IgD-negative memory B cell (primary cell): ENCODE measurements around the gene EBF4. TPM values are rescaled to one million over a fixed set of nuclear protein-coding genes. Genes with fewer than 3 reads are reported as not detected.
A peak's percentile ranks its signal among the peaks of the same experiment; 100 is the strongest.

Experiments
- H3K27ac Mint-ChIP-seq, 3 donors: one replicate each; pipeline ENCODE4 v1.8.0; 2020 to 2022; ENCODE audit warnings: mild to moderate bottlenecking in 3 of 3, mixed read lengths in 3 of 3, moderate library complexity in 1 of 3
- H3K27me3 Mint-ChIP-seq: one replicate; pipeline ENCODE4 v1.8.0; 2021; ENCODE audit warnings: mixed read lengths
- H3K36me3 Mint-ChIP-seq: one replicate; pipeline ENCODE4 v1.8.0; 2020; ENCODE audit warnings: mild to moderate bottlenecking, mixed read lengths
- H3K4me1 Mint-ChIP-seq, 3 donors: one replicate each; pipeline ENCODE4 v1.8.0; 2020 to 2022; ENCODE audit warnings: mixed read lengths in 3 of 3, mild to moderate bottlenecking in 1 of 3
- H3K4me3 Mint-ChIP-seq, 4 donors: one replicate each; pipeline ENCODE4 v1.8.0; 2020 to 2022; ENCODE audit warnings: mild to moderate bottlenecking in 4 of 4, mixed read lengths in 4 of 4, moderate library complexity in 3 of 4
- H3K9me3 Mint-ChIP-seq, 3 donors: one replicate each; pipeline ENCODE4 v1.8.0; 2020 to 2021; ENCODE audit warnings: mixed read lengths in 3 of 3, mild to moderate bottlenecking in 1 of 3
- polyA plus RNA-seq: library from polyadenylated mRNA; unstranded; fragments of 300-500 nt; fragmentation: Illumina TruSeq; gene quantifications from one replicate; pipeline ENCODE4 v1.2.3, GENCODE V29; 2021

EBF4 gene
- polyA plus RNA-seq, 1 donor from 2014 or later, result 1.1 TPM

- H3K4me3 Mint-ChIP-seq, result no peak overlapping the region
- H3K9me3 Mint-ChIP-seq, result no peaks in the 10 kb centered on the region
- peaks cover 14% of the 10 kb centered on the region for H3K27me3 Mint-ChIP-seq
- no peak overlapping the region for H3K27ac Mint-ChIP-seq
- no peaks in the 10 kb centered on the region for H3K4me1 Mint-ChIP-seq
- H3K36me3 Mint-ChIP-seq, result peaks cover 2% of the 10 kb centered on the region
Measured at GRCh38 chr20:2701671-2702081, 9.1 kb downstream of the EBF4 start.

- Mint-ChIP-seq H3K9me3 (no peaks in the 10 kb centered on the region), H3K36me3 (no peaks in the 10 kb centered on the region), H3K4me1 (no peaks in the 10 kb centered on the region), H3K27ac (no peak overlapping the region), H3K27me3 (peaks cover 17% of the 10 kb centered on the region), H3K4me3 (no peak overlapping the region)
Measured at GRCh38 chr20:2703716-2704475, 11.3 kb downstream of the EBF4 start.

- Mint-ChIP-seq H3K4me1 (no peaks in the 10 kb centered on the region), H3K4me3 (no peak overlapping the region), H3K36me3 (no peaks in the 10 kb centered on the region), H3K27me3 (peaks cover 18% of the 10 kb centered on the region), H3K27ac (no peak overlapping the region), H3K9me3 (no peaks in the 10 kb centered on the region)
Measured at GRCh38 chr20:2705931-2706645, 13.5 kb downstream of the EBF4 start.

- Mint-ChIP-seq H3K9me3 (no peaks in the 10 kb centered on the region), H3K27ac (no peak overlapping the region), H3K4me3 (peak overlapping the region in 1 of 4 donors; percentile 48), H3K4me1 (no peaks in the 10 kb centered on the region), H3K36me3 (no peaks in the 10 kb centered on the region), H3K27me3 (peaks cover 18% of the 10 kb centered on the region)
Measured at GRCh38 chr20:2706688-2707352, 14.2 kb downstream of the EBF4 start.

GRCh38 chr20:2707353-2708072 lies 14.9 kb downstream of the EBF4 start:
- peaks cover 18% of the 10 kb centered on the region for H3K27me3 Mint-ChIP-seq
- no peaks in the 10 kb centered on the region for H3K4me1 Mint-ChIP-seq
- H3K4me3 Mint-ChIP-seq, result peak overlapping the region in 1 of 4 donors; percentile 48
- H3K9me3 Mint-ChIP-seq, result no peaks in the 10 kb centered on the region
- H3K36me3 Mint-ChIP-seq, result no peaks in the 10 kb centered on the region
- H3K27ac Mint-ChIP-seq, result no peak overlapping the region

GRCh38 chr20:2708073-2708415 lies 15.5 kb downstream of the EBF4 start:
- H3K27me3 Mint-ChIP-seq, result peaks cover 18% of the 10 kb centered on the region
- no peak overlapping the region for H3K27ac Mint-ChIP-seq
- H3K9me3 Mint-ChIP-seq, result no peaks in the 10 kb centered on the region
- no peak overlapping the region for H3K4me3 Mint-ChIP-seq
- no peaks in the 10 kb centered on the region for H3K4me1 Mint-ChIP-seq
- H3K36me3 Mint-ChIP-seq, result no peaks in the 10 kb centered on the region

GRCh38 chr20:2708665-2709064 lies 16.1 kb downstream of the EBF4 start:
- Mint-ChIP-seq H3K27ac (no peak overlapping the region), H3K4me1 (no peaks in the 10 kb centered on the region), H3K4me3 (no peak overlapping the region), H3K27me3 (peaks cover 18% of the 10 kb centered on the region), H3K36me3 (no peaks in the 10 kb centered on the region), H3K9me3 (no peaks in the 10 kb centered on the region)

- Mint-ChIP-seq H3K27ac (no peak overlapping the region), H3K4me3 (no peak overlapping the region), H3K27me3 (peaks cover 19% of the 10 kb centered on the region), H3K4me1 (no peaks in the 10 kb centered on the region), H3K36me3 (no peaks in the 10 kb centered on the region), H3K9me3 (no peaks in the 10 kb centered on the region)
Measured at GRCh38 chr20:2709205-2709981, 16.8 kb downstream of the EBF4 start.

- H3K36me3 Mint-ChIP-seq, result no peaks in the 10 kb centered on the region
- peaks cover 0 to 8% (median 3%) of the 10 kb centered on the region in 3 donors for H3K9me3 Mint-ChIP-seq
- peaks cover 11% of the 10 kb centered on the region for H3K27me3 Mint-ChIP-seq
- no peaks in the 10 kb centered on the region for H3K4me1 Mint-ChIP-seq
- H3K4me3 Mint-ChIP-seq, result no peak overlapping the region
- H3K27ac Mint-ChIP-seq, result no peak overlapping the region
Measured at GRCh38 chr20:2713285-2713684, 20.7 kb downstream of the EBF4 start.

GRCh38 chr20:2729251-2729713 lies 36.7 kb downstream of the EBF4 start:
- Mint-ChIP-seq H3K27me3 (peaks cover 30% of the 10 kb centered on the region), H3K4me1 (peaks cover 0 to 7% (median 5%) of the 10 kb centered on the region in 3 donors), H3K4me3 (peak overlapping the region in 1 of 4 donors; percentile 30), H3K9me3 (peaks cover 7 to 12% (median 10%) of the 10 kb centered on the region in 3 donors), H3K36me3 (peaks cover 2% of the 10 kb centered on the region), H3K27ac (peak overlapping the region in 1 of 3 donors; percentile 24)

GRCh38 chr20:2729791-2730190 lies 37.2 kb downstream of the EBF4 start:
- Mint-ChIP-seq H3K36me3 (peaks cover 2% of the 10 kb centered on the region), H3K27ac (no peak overlapping the region), H3K27me3 (peaks cover 29% of the 10 kb centered on the region), H3K4me3 (peak overlapping the region in 1 of 4 donors; percentile 30), H3K9me3 (peaks cover 7 to 11% (median 10%) of the 10 kb centered on the region in 3 donors), H3K4me1 (peaks cover 0 to 7% (median 5%) of the 10 kb centered on the region in 3 donors)

- H3K27ac Mint-ChIP-seq, result no peak overlapping the region
- peaks cover 3 to 7% (median 4%) of the 10 kb centered on the region in 3 donors for H3K9me3 Mint-ChIP-seq
- H3K36me3 Mint-ChIP-seq, result no peaks in the 10 kb centered on the region
- no peaks in the 10 kb centered on the region for H3K4me1 Mint-ChIP-seq
- H3K27me3 Mint-ChIP-seq, result peaks cover 14% of the 10 kb centered on the region
- H3K4me3 Mint-ChIP-seq, result no peak overlapping the region
Measured at GRCh38 chr20:2734899-2735298, 42.3 kb downstream of the EBF4 start.

- Mint-ChIP-seq H3K27me3 (peaks cover 24% of the 10 kb centered on the region), H3K36me3 (no peaks in the 10 kb centered on the region), H3K27ac (no peak overlapping the region), H3K4me1 (peaks cover 0 to 3% (median under 1%) of the 10 kb centered on the region in 3 donors), H3K9me3 (peaks cover 3 to 7% (median 4%) of the 10 kb centered on the region in 3 donors), H3K4me3 (no peak overlapping the region)
Measured at GRCh38 chr20:2736441-2736840, 43.9 kb downstream of the EBF4 start.
